ENCODE results near the gene YBX2.
"Not testable (repeated sequence)": the region's sequence is repeated elsewhere in the genome, so short reads cannot be mapped to it uniquely, and the experiment has no call there.

YBX2 gene

GRCh38 chr17:7262192-7262934 is 32.1 kb downstream of the YBX2 start, which contains the start of gene CLDN7:
Gene CLDN7 (minus strand): TSS chr17:7262478. CDS start chr17:7262043, 435 bp downstream.
- DNase-seq = no peak

GRCh38 chr17:7261379-7262191 is 32.9 kb downstream of the YBX2 start:
- DNase-seq = no peak

GRCh38 chr17:7260651-7261378 is 33.6 kb downstream of the YBX2 start:
- DNase-seq = no peak

GRCh38 chr17:7260151-7260550 is 34.3 kb downstream of the YBX2 start:
- no peak for DNase-seq

GRCh38 chr17:7259555-7259889 is 34.9 kb downstream of the YBX2 start:
- DNase-seq = no peak

- no peak for DNase-seq
Measured at GRCh38 chr17:7258731-7259554, 35.5 kb downstream of the YBX2 start.

- no peak for DNase-seq
Measured at GRCh38 chr17:7256766-7257456, 37.5 kb downstream of the YBX2 start.

- DNase-seq = no peak
Measured at GRCh38 chr17:7254511-7254910, 39.9 kb downstream of the YBX2 start.

GRCh38 chr17:7253082-7253481 is 41.4 kb downstream of the YBX2 start:
- DNase-seq = no peak

- peak; percentile 91 for DNase-seq
Measured at GRCh38 chr17:7252176-7253043, 42.0 kb downstream of the YBX2 start, which contains the start of gene ELP5. Gene ELP5 (plus strand): TSS chr17:7252215. CDS start chr17:7252551, 336 bp downstream.

- peak; percentile 98 for DNase-seq
Measured at GRCh38 chr17:7251661-7252175, 42.7 kb downstream of the YBX2 start, which contains the start of gene CTDNEP1. Gene CTDNEP1 (minus strand): TSS chr17:7251734. CDS start chr17:7251296, 438 bp downstream.

GRCh38 chr17:7250695-7251627 is 43.5 kb downstream of the YBX2 start:
- no peak for DNase-seq

- DNase-seq = no peak
Measured at GRCh38 chr17:7249830-7250229, 44.6 kb downstream of the YBX2 start.

GRCh38 chr17:7249214-7249613 is 45.2 kb downstream of the YBX2 start:
- DNase-seq = no peak

GRCh38 chr17:7248796-7249195 is 45.6 kb downstream of the YBX2 start:
- no peak for DNase-seq

- no peak for DNase-seq
Measured at GRCh38 chr17:7246779-7247178, 47.7 kb downstream of the YBX2 start.

- not testable (repeated sequence) for DNase-seq
Measured at GRCh38 chr17:7243838-7244237, 50.6 kb downstream of the YBX2 start.

- DNase-seq = no peak
Measured at GRCh38 chr17:7243453-7243729, 51.0 kb downstream of the YBX2 start.

GRCh38 chr17:7242717-7243452 is 51.6 kb downstream of the YBX2 start:
- peak; percentile 94 for DNase-seq
